ENCODE results near the gene PTPRH. TPM values are rescaled to one million over a fixed set of nuclear protein-coding genes. Genes with fewer than 3 reads are reported as not detected.
"Not testable (repeated sequence)": the region's sequence is repeated elsewhere in the genome, so short reads cannot be mapped to it uniquely, and the experiment has no call there.

PTPRH gene
- polyA plus RNA-seq, 5 donors = 0.15 to 0.30 (median 0.27) TPM

DNA sequence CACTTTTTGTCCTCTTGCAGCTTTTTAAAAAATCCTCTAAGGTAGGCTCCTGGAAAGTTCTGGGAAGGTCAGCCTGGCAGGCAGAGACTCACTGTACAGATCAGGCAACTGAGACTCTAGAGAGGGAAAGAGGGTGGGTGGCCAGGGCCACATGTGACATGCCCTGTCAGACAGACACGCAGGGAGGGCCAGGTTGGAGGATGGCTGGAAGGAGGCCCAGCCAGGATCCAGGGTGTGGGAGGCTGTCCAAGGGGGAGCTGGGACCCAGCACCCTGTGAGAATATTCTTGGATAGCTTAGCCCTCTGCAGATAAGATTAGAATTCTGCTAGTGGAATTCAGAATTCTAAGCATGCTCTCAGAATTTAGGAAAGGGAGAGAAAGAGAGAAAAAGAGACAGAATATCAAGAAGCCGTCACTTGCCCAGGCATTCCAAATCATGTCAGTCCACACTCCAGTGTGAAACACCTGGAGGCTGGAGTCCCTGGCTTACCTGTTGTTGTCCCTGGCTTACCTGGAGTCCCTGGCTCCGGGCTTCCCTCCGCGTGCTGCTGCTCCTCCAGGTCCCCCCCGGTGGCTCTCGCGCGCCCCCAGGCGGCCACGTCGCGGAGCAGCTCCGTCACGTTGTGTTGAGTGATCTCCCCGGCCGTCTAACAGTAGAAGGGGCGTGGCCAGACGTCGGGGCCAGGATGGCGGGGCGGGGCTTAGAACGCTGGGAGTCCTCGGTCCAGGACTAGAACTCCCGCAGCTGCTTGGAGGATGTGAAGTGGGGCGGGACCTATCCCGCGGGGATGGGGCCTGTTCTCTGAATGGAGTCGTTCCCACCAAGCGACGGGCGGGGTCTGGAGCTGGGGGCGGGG, 48.9 kb downstream of the PTPRH start:
- DNase-seq = peak; percentile 38 to 43

DNA sequence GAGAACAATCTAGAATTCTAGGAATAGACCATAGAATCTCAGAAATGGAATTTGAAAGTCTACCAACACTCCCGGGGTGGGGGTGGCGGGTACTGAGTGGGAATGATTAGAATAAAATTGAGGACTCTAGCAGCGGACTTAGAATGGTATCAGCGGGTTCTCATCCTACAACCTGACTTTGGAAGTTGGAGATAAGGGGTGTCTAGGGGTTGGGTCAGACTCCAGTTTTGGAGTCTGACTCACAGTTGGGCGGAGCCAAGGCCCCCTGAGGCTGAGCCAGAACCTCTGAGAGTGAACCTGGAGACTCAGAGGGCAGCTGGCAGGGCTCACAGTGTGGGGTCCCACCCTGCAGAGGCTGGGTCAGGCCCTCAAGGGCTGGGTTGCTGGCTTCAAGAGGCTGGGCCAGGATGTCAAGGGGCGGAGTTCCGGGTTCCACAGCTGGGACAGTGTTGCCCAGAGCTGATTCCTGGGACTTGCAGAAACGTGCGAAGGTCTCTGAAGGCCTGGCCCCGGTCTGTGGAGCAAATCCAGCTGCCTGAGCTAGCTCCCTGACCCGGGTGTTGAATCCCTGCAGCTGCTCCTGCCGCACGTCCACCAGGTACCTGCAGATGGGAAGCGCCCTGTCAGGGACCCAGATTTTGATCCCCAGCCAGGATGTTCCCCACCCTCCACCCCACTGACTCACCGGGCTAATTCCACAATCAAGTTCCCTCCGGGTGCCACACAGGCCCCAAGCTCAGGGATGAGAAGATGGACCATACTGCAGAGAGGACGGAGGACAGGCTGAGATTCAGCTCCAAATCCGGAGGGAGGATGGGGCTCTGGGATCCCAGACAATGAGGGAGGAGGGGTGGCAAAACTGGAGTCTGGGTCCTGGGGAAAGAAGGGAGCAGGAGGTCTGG, 50.2 kb downstream of the PTPRH start:
- DNase-seq = no peak

DNA sequence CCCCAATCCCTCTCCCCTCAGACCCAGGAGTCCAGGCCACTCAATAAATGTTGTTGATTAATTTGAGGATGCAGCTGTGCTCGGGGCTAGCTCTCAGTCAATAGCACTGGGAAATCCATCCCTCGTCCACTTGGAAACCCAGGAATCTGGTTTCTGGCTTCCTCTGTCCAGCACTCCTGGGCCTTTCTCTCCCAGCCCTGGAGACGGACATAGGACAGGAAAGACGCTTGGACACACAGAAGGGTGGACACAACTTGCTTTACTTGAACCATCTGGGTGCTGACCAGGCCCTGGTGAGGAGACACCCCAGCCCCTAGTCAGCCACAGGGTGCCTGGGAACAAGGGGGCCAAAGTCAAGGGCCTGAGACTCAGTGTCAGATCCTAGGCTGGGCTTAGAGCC, 50.9 kb downstream of the PTPRH start:
- no peak for DNase-seq

DNA sequence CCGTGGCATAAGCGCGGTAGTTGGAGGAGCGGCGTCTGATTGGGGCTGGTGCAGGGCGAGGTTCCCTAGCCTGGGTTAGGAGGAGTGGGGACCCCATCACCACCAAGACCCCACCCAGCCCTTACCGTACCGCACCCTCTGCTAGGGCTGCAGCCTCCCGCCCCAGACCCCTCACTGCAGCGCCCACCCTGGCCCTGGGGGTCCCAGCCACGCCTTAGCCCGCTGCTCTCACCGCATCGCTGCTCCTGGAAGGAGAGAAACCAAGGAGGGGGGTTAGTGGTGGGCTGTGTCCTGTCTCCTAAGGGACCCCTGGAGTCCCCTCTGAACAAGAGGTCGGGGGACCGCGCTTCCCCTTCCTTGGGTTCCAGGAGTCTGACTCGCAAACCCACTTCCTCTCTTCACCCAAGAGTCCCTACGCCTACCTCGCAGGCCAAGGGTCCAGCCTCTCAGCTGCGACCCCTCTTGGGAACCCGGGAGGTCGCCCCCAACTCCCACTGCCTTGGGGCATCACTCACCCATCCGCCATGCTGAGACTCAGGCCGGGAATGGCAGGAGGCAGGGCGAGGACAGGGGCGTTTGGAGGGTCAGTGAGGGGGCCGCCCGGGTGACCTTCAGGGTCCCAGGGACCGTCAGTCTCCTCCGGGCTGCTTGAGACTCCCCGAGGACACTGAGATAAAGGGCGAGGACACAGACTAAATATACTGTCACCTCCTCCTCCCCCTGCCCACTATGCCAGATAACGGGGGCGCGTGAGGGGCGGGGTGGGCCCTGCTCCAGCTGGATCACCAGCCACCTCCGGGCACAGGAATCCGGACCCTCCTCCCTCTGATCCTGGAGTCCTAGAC, 52.0 kb downstream of the PTPRH start, which contains the start of gene TNNI3:
TNNI3 (minus strand) TSS at position 669 of the 845 bp plus-strand sequence; CDS start at position 526, 143 bp downstream.
- DNase-seq = no peak

DNA sequence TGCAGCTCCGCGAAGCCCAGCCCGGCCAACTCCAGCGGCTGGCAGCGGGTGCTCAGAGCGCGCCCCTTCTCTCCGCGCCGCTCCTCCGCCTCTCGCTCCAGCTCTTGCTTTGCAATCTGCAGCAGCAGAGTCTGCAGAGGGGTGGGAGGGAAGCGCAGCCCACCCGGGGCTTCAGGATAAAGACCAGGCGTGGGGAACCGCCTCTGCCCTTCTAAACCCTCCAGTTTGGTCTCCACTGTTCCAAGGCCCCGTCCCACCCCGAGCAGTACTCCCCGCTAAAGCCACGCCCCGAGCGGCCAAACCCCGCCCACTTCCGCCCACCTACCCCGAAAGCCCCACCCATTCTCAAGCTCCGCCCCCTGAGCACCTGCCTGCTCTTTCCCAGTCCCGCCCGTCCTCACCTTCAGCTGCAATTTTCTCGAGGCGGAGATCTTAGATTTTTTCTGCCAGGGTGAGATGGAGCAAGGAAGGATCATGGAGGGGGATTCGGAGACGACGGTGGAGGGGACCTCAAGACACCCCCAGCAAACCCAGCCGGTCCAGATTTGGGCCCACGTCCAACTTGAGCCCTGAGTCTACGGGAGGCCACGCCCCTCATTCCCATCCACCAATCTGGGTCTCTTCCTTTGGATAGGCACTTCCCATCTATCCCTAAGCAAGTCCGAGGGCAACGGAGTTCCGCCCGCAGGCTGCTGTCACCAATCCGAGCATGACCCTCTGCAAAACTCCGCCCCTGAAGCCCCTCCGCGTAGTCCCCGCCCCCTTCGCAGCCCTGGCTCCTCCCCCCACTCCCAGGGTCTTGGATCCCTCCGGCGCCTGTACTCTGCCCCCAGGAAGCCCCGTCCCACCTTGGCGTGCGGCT, 52.9 kb downstream of the PTPRH start:
- no peak for DNase-seq

DNA sequence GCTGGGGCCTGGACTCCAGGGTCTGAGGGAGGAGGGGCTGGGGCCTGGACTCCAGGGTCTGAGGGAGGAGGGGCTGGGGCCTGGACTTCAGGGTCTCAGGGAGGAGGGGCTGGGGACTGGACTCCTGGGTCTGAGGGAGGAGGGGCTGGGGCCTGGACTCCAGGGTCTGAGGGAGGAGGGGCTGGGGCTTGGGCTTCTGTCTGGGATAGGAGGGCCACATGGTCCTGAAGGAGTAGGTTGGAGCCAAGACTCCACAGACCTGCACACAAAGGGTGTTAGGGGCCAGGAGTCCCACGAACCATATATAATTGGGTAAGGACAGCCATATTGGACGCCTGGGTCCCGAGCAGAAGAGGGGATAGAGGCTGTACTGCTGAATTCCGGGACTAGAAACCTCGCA, 53.5 kb downstream of the PTPRH start:
- DNase-seq = not testable (repeated sequence)

DNA sequence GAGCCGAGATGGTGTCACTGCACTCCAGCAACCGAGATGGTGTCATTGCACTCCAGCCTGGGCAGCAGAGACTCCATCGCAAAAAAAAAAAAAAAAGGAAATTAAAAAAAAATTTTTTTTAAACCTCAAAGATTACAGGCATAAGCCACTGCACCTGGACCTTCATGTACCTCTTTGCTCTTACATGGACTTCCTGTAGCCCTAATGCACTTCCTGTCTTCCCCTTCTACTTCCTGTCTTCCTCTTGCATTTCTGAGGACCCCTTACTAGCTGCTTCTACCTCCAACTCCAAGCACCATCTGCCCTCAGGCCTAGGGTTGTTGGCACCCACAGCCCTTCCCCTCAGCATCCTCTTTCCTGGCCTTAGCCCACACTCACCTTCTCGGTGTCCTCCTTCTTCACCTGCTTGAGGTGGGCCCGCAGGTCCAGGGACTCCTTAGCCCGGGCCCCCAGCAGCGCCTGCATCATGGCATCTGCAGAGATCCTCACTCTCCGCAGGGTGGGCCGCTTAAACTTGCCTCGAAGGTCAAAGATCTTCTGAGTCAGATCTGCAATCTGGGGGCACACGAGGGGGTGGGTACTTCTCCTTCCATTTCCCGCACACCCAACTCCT, 55.5 kb downstream of the PTPRH start:
- no peak for DNase-seq

DNA sequence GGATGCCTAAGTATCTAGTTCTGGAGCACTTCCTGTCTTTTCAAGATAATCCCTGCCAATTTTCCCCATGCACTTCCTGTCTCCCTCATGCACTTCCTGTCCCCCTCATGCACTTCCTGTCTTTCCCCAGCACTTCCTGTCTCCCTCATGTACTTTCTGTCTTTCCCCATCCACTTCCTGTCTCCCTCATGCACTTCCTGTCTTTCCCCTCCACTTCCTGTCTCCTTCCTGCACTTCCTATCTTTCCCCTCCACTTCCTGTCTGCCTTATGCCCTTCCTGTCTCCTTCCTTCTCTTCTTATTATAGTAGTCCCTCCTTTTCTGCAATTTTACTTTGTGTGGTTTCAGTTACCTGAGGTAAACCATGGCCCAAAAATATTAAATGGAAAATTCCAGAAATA, 57.3 kb downstream of the PTPRH start:
- no peak for DNase-seq

DNA sequence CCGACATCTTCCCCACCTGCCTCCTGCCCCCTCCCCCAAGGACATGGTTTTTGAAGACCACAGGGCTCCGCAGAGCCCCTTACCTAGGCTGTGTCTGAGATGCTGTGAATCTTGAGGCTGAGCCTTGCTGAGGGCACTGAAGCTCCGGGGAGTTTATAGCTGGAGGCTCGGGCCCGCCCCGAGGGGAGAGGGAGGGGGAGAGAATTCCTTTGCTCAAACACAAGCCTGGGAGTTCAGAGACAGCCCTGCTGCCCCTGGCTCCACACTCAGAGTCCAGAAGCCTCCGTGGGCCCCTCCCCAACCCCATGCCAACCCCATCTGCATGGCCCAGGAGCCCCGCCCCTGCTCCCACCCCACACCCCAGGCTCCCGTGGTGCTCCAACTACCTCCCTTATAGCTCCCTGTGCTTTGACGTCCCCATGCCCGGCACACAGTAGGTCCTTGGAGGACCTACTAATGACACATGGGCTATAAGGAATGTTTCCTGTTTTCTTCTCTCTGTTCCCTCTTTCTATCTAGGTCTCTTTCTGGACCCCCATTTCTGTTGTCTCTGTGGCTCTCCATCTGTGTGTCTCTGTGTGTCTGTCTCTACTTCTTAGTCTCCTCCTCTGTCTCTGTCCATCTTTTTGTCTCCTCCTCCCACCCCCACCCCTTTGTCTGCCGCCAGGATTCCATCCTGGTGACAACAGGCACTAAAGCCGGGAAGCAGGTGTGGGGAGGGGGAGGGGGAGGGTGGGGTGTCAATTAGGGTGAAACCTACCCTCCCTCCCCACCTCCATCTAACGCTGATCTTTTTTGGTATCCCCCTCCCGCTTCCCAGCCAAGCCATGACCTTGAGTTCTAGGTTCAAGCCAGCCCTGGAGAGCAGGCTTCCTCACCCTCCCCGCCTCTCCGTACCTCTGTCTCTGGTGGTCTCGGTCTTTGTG, 60.0 kb downstream of the PTPRH start, which contains the start of gene TNNT1:
TNNT1 (minus strand) TSS at position 129 of the 926 bp plus-strand sequence. CDS start 2,049 bp downstream, outside the sequence.
- no peak for DNase-seq

DNA sequence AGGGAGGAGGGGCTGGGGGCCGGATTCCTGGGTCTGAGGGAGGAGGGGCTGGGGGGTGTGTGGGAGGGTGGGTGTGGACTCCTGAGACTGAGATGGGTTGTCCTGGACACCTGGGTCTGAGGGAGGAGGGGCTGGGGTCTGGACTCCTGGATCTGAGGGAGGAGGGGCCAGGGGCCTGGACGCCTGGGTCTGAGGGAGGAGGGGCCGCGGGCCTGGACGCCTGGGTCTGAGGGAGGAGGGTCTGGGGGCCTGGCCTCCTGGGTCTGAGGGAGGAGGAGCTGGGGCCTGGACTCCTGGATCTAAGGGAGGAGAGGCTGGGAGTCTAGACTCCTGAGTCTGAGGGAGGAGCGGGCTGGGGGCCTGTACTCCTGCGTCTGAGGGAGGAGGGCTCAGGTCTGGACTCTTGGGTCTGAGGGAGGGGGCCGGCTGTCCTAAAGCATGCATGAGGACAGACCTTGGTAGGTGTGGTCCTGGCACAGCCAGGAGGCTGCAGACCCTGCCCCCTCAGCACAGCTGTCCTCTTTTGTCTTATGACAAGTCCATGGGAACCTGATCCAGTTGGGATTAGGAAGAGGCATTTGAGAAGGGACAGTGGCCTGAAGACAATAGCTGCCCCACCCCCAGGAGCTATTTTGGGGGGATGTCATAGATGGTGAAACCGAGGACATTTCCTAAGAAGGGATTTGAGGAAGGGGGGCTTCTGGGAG, 61.6 kb downstream of the PTPRH start:
- DNase-seq = no peak

DNA sequence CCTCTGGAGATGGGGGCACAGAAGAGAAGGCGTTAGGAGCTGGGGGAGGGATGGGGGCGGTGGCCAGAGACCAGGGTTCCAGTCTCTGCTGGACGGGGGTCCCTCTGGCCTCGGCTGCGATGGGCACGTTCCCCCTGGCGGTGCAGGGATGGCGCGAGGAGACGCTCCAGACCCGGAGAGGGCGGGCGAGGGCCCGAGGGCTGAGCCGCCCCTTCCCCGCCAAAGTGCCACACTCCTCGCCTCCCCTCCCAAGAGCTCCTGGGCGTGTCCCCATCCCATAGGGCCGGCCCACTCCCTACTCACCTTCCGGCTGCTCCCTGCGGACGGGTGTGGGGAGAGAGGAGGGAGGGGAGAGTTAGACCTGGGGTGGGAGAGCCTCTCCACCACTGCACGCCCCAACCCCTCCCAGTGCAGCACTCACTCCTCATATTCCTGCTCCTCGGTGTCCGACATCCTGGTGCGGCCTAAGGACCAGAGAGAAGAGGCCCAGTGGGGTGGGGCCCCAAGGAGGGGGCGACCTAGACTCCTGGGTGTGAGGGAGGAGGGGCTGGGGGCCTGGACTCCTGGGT, 62.5 kb downstream of the PTPRH start:
- DNase-seq = no peak

DNA sequence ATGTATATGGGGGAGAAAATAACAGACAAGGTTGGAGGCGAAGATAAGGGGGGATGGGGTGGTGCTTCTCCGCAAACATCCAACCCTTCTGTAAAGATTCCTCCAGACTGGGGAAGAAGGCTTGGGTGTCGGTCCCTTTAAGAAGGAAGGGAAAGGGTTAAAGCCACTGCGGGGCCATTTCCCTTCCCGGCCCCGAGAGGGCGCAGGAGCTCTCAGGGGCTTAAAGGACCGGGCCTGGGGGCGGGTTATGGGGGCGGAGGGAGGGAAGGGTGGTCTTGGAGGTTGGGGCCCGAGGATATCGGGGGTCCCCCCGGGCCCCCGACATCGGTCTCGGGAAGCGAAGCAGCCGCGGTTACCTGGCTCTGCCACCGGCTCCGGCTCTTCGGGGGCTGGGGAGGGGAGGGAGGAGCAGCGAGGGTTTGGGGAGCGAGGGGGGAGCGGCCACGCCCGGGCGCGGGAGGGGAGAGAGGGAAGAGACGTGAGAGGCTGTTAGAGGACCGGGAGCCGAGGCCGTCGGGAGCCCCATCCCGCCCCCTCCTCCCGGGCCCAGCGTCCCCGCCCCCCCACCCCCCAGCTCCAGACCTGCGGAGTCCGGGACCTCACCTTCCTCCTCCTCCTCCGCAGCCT, 63.1 kb downstream of the PTPRH start:
- no peak for DNase-seq

DNA sequence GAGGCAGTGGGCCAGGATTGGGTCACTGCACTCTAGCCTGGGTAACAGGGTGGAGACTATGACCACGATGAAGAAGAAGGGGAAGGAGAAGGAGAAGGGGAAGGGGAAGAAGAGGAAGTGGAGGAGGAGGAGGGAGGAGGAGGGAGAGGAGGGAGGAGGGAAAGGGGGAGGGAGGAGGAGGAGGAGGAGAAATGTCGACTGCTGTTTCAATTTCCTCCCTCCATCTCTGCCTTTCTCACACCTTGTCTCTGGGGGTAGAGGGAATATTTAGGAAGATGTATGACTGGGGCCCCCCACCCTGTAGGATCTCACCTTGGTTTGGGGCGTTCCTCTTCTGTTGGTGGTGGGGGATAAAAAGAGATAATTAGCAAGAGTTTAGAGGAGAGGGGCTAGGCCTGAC, 64.1 kb downstream of the PTPRH start:
- DNase-seq = no peak

DNA sequence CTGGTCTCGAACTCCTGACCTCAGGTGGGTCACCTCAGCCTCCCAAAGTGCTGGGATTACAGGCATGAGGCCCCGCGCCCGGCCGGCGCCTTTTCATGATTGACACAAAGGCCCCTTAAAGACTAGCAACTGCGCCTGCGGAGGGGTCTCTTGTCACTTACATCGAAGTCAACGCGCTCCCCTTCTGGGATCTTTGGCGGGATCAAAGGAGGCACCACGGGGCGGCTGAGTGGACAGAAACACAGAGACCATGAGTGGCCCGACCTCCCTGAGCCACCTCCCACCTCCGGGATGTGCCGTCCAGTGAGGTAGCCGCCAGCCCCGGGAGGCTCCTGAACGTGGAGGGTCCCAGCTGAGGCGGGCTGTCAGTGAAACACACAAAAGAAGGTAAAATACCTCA, 67.6 kb downstream of the PTPRH start:
- no peak for DNase-seq

DNA sequence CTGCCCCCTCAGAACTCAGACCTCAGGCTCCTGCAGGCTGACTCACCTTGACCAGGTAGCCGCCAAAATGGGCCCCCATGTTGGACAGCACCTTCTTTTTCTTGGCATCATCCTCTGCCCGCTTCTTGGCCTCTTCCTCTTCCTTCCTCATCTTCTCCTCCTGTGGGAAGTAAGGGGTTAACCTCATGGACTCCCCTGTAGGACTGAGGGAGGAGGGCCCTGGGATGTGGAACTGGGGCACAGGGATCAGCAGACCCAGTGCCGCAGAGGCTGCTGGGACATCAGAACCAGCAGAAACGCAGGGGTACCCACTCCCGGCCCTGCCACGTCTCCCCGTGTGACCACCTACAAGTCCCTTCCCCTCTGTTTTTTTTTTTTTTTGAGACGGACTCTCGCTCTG, 71.4 kb downstream of the PTPRH start:
- no peak for DNase-seq

DNA sequence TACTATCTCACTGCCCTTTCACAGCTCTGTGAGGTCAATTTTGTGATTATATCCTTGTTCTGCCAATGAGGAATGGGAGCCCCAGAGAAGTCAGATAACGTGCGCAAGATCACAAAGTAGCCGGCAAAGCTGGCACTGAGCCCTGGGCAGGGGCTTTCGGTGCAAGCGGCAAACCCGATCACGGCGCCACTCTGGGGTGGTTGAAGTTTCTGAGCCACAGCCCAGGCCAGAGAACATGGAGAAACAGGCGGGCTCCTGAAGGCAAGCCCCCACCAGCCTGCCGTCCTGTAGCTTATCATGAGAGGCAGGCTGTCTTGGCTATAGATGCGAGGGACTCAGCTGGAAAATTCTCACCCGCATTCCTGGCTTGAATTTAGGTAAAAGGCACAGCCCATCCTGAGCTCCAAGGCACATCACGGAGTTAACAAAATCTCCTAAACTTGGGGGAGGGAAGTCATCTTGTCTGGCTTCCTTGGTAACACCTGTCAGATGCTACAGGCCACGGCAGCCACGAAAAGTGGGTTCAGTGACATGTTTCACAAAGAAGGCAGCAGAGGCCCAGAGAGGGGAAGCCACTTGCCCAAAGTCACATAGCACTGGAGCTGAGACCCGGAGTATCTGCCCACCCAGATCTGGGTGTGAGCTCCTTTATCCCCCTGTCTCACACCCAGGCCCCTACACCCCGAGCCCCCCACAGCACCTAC, 72.8 kb downstream of the PTPRH start:
- DNase-seq = no peak

DNA sequence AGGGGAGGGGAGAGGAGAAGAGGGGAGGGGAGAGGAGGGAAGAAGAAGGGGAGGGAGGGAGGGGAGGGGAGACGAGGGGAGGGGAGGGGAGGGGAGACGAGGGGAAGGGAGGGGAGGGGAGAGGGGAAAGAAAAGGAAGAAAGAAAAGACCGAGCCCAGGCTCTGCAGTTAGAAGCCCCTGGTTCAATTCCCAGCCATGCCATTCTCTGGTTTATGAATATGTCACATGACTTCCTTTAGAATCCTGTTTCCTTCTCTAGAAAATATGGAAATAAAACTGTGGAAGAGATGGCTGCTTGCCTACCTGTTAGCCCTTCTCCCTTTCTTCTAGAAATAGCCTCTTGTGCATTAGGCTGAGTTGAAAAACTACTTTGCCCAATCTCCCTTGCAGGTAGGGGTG, 74.6 kb downstream of the PTPRH start:
- DNase-seq = no peak
